SK-N-SH treated with all-trans-retinoic acid at 6 μM for 48 hours (cell line): ENCODE results near the gene ZFYVE27.

Source experiments
- PPARA ChIP-seq: fragments of 250-450 bp; sonication (Bioruptor Pico); IDR thresholded peaks from 2 replicates; pipeline ENCODE4 v1.5.0; 2020; ENCODE audit warnings: mild to moderate bottlenecking, borderline replicate concordance
- TCF4 ChIP-seq: fragments of 250-450 bp; sonication (Bioruptor Pico); IDR thresholded peaks from 2 replicates; pipeline ENCODE4 v1.8.0; 2021; ENCODE audit warnings: mild to moderate bottlenecking, moderate library complexity, borderline replicate concordance
- ZNF565 ChIP-seq: fragments of 450-650 bp; formaldehyde crosslinking; conservative IDR thresholded peaks from 2 replicates; pipeline ENCODE4 v1.5.0; 2020; ENCODE audit warnings: low read depth, mild to moderate bottlenecking, moderate library complexity
- TF ChIP-seq, protein P1 (sequence below): fragments of 250-450 bp; sonication (Bioruptor Pico); IDR thresholded peaks from 2 replicates; pipeline ENCODE4 v1.5.1; 2020; ENCODE audit warnings: low read depth, mild to moderate bottlenecking, moderate library complexity
- TF ChIP-seq, protein P2 (sequence below): fragments of 250-450 bp; sonication (Bioruptor Pico); IDR thresholded peaks from 2 replicates; pipeline ENCODE4 v1.8.0; 2020; ENCODE audit warnings: mild to moderate bottlenecking, moderate library complexity, borderline replicate concordance

DNA sequence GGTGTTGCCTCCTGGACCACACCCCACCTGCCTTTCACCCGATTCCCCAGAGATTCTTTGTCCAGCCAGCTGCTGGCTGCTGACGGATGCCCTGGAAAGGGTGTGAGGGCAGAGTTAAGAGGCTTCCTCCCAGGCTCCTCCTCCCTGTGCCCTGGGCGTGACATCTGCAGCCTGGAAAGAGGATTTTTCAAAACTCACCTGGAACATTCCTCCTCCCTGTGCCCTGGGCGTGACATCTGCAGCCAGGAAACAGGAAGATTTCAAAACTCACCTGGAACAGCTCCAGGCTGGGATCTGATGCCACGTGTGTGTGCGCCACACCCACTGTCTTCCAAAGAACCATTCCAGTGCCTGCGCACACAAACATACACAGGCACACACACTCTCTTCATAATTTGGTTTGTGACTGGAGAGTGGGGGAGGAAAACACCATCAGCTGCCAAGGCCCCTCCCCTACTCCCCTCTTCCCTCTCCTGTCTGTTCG is 18.2 kb upstream of the ZFYVE27 start:
- TF ChIP-seq, protein P1, sequence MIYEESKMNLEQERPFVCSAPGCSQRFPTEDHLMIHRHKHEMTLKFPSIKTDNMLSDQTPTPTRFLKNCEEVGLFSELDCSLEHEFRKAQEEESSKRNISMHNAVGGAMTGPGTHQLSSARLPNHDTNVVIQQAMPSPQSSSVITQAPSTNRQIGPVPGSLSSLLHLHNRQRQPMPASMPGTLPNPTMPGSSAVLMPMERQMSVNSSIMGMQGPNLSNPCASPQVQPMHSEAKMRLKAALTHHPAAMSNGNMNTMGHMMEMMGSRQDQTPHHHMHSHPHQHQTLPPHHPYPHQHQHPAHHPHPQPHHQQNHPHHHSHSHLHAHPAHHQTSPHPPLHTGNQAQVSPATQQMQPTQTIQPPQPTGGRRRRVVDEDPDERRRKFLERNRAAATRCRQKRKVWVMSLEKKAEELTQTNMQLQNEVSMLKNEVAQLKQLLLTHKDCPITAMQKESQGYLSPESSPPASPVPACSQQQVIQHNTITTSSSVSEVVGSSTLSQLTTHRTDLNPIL (CRISPR knock-in tag): no peak
- TF ChIP-seq, protein P2, sequence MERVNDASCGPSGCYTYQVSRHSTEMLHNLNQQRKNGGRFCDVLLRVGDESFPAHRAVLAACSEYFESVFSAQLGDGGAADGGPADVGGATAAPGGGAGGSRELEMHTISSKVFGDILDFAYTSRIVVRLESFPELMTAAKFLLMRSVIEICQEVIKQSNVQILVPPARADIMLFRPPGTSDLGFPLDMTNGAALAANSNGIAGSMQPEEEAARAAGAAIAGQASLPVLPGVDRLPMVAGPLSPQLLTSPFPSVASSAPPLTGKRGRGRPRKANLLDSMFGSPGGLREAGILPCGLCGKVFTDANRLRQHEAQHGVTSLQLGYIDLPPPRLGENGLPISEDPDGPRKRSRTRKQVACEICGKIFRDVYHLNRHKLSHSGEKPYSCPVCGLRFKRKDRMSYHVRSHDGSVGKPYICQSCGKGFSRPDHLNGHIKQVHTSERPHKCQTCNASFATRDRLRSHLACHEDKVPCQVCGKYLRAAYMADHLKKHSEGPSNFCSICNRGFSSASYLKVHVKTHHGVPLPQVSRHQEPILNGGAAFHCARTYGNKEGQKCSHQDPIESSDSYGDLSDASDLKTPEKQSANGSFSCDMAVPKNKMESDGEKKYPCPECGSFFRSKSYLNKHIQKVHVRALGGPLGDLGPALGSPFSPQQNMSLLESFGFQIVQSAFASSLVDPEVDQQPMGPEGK: no peak
- no peak for TF ChIP-seq PPARA (CRISPR knock-in tag)
- no peak for TF ChIP-seq TCF4 (CRISPR knock-in tag)
- no peak for TF ChIP-seq ZNF565 (CRISPR knock-in tag)
